Effector CD4-positive, alpha-beta T cell (primary cell): ENCODE measurements around the gene MT1G.

Source experiments
- DNase-seq: peaks from one replicate; pipeline ENCODE4 v3.0.0-alpha.2; 2020

MT1G gene

DNA sequence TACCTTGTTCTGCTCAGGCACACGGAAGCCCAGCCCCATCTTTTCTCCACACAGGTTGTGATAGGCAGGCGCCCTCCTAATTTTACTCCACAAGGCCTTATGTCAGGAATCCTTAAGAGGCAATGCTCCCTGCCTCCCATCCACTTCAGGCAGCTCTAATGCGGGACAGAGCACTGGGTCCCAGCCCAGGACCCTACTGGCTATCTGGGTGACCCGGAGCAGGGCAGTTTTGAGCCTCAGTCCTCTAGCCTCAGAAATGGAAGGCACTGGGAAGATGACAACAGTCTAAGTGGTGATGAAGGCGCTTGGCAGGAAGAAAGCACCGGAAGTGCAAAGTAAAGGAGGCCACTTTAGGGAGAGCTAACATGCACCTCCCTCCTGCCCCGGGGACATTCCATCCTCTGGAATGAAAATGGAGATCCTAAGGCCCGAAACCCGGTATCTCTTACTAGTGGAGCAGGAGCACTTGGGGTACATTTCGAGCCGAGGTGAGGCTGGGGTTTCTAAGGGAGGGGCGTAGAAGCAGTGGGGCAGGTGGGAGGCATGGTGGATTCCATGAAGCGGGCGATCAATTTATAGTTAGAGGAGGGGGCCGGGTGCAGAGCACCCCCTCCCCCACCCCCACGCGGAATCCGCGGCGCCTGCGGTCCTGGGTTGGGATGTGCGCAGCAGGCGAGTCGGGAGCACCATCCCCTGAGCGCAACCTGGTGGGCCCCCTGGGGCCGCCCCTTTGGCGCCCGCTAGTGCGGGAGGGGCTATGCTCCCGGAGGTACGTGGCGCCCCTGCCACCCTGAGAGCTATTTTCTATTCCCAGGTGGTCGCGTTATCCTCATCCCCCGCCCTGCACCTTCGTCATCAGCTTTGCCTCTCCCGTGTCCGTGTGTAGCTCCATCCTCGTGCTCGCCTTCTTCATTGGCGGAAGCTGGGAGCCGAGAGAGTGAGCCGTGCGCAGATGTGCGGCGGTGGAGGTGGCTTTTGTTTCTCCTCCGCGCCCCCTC is 5.2 kb downstream of the MT1G start:
- DNase-seq: peak; percentile 9

DNA sequence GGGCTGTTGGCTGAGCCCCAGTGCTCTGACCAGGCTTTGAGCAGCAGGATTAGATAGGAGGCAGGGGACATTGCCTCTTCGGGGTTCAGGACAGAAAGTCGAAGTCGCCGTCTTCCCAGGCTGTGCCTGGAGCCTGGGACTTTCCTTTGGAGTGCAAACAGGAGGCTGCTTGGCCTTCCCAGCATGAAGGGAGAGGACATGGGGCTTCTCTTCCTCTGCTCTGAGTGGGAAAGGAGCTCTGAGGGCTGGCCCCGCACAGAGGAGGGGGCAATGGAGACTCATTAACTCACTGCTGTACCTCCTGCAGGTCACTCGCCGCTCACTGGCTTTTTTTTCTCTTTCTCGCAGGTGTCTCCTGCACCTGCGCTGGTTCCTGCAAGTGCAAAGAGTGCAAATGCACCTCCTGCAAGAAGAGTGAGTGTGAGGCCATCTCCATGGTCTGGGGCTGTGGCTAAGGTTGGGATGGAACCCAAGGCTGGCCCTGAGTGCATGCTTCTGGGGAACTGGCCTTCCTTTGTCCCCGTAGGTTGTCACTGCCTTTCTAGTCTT is 9.5 kb downstream of the MT1G start:
- no peak for DNase-seq

DNA sequence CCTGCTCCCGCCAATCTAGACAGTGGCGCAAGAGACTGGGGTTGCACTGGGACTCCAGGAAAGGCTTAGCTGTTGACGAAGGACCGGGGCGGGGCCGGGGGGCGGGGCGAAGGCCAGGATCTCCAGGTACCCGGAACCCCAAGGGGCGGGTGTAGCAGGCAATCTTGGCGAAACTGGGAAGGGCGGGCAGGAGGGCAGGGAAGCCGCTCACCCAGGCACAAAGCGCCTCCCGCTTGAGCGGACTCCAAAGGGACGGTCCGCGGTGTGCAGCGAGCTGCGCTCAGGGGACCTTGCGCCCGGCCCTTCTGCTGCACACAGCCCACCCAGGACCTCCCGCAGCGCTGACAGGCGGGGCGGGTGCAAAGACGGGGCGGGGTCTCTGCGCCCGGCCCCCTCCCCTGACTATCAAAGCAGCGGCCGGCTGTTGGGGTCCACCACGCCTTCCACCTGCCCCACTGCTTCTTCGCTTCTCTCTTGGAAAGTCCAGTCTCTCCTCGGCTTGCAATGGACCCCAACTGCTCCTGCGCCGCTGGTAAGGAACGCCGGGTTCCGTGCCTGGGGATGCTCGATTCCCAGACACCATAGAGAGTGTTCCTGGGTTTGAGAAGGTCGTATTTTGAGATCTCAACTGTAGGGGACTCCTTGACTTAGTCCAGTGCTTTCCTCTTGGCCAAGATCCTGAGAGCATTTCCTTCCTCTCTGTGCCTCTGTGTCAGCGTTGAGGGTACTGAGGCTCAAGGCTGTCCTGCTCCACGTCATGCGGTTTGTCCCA is 10.1 kb downstream of the MT1G start, which contains the start of gene MT1F:
MT1F (plus strand) TSS at position 405 of the 772 bp plus-strand sequence; CDS start at position 505, 100 bp downstream.
- peak; percentile 54 for DNase-seq

DNA sequence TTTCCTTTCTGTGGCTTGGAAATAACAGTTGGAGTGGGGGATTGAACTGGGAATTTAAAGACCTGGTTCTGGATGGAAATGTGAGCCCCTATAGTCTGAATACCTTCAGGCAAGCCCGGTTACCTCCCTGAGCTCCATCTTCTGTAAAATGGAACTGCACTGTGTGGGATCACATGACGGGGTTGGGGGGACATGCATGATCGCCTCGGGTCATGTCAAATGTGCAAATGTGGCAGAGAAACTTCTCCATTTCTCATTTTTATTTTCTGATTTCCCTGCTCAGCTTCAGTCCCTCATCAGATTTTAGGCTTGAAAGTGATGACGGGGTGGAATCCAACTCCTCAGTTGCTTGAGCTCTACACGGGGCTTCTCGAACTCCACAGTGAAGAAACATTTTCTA is 14.6 kb downstream of the MT1G start:
- DNase-seq: no peak

DNA sequence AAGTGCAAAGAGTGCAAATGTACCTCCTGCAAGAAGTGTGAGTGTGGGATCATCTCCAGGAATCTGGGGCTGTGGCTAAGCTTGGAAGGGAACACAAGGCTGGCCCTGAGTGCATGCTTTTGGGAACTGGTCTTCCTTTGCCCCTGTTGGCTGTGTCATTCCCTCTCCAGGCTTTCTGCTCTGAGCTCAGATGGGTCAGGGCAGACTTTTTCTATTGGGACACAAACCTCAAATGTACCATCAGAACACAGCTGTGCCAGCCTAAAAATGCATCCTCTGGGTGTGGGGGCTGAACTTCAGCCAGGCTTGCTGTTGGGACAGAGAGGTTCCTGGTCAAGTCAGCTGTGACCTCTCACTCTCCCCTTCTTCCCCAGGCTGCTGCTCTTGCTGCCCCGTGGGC is 15.3 kb downstream of the MT1G start:
- DNase-seq: no peak

DNA sequence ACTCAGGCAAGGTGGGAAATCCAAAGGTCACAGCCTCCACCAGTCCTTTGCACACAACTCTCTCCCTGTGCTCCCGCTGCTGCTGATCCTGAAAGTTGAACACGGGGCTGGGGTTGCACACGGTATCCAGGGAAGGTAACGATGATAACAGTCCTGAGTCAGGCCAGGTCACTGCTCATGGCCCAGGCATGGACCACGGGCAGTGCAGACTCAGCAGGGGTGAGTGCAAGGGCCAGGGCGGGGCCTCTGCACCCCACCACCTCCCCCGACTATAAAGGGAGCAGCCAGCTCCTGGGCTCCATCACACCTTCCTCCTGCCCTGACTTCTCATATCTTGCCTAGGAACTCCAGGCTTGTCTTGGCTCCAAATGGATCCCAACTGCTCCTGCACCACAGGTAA is 16.3 kb downstream of the MT1G start, which contains the start of gene MT1B:
MT1B (plus strand) TSS at position 301 of the 400 bp plus-strand sequence; CDS start at position 369, 68 bp downstream.
- DNase-seq: no peak

DNA sequence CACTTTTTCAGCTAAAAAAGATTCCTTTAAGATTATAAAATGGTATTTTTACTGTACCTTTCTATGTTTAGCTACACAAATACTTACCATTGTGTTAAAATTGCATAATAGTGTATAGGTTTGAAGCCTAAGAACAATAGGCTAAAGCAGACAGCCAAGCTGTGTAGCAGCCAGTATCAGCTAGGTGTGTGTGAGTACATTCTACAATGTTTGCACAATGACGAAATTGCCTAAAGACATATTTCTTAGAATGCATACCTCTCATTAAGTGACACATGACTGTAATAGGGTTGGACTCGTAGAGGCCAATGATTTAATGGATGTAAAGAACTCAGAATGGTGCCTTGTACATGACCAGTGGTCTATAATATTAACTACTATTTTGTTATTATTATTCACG is 18.0 kb downstream of the MT1G start:
- DNase-seq: no peak

DNA sequence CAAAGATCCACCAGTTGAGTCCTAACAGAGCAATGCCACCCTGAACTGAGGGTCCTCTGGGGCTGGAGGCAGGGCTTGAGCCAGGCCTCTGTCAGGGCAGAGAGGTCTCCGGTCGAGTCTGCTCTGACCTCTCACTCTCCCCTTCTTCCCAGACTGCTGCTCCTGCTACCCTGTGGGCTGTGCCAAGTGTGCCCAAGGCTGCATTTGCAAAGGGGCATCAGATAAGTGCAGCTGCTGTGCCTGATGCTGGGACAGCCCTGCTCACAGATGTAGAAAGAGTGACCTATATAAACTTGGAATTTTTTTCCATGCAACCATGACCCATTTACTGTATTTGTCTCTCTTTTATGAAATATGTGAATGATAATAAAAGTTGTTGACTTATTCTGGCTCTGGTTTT is 18.6 kb downstream of the MT1G start:
- no peak for DNase-seq

DNA sequence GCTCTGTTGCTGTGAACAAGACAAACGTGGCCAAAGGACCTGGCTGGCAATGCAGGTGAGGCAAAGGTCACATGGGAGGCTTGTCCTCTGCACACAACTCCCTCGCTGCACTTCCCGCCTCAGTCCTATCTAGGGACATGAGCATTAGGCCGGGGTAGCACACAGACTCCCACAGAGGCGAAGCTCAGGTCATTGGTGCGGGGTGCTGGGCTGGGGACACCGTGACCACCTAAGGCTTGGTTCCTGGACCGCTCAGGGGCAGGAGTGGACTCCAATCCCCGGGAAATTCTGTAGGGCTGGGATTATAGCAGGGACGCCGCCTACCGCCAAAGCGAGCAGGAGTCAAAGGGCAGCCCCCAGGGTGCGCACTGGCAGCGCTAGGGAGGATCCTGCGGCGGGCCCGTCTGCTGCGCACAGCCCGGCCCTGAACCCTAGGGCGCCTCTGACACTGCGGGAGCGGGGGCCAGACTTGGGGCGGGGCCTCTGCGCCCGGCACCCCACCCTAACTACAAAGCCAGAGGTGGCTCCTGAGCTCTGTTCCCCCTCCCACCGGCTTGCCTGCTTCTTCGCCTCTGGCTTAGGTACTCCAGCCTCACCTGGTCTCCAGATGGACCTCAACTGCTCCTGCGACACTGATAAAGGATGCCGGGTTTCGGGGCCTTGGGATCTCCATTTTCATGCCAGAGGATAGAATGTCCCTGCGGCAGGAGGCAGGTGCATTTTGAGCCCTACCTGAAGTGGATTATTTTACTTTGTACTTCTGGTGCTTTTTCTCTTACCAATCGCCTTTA is 20.0 kb downstream of the MT1G start:
- no peak for DNase-seq

DNA sequence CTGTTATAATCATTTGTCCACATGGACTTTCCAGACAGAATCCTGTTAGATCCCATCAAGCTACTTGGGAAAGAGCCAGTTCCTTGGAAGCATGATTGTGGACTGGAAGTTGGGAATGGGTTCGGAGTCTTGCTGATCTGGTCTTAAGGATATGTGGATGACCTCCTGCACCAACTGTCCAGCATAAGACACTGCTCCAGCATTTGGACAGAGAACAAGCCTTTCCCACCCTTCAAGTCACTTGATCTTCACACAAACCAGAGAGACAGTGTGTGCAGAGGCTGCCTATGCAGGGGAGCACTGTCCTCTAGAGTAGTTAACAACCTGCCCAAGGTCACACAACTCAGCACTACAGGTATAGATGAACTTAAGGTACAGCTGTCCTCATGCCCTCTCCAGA is 22.0 kb downstream of the MT1G start:
- DNase-seq: no peak

DNA sequence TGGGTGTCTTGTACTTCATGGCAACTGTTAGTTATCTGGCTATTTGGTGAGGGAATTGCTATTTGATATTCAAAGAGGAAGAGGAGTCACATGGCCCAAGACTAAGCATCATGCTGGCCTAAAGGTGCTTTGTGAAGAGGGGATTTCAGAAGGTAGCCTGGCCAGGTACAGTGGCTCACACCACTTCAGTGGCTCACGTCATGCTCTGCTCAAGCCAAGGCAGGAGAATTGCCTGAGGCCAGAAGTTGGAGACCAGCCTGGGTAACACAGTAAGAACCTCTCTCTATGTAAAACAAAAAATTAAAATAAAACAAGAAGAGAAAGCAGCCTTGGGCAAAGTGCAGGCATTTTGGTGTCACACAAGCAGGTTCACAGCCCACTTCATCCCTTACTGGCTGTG is 22.6 kb downstream of the MT1G start:
- no peak for DNase-seq

DNA sequence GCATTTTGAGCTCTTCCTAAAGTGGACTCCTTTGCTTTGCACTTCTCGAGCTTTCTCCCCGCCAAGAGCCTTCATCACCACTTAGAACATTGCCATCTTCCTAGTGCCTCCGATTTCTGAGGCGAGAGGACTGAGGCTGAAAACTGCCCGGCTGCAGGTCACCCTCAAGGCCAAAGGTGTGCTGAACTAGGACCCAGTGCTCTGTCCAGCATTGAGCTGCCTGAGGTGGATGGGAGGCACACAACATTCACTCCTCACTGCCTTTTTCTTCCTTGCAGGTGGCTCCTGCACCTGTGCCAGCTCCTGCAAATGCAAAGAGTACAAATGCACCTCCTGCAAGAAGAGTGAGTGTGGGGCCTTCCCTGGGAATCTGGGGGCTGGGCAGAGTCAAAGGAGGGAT is 24.0 kb downstream of the MT1G start:
- DNase-seq: no peak

DNA sequence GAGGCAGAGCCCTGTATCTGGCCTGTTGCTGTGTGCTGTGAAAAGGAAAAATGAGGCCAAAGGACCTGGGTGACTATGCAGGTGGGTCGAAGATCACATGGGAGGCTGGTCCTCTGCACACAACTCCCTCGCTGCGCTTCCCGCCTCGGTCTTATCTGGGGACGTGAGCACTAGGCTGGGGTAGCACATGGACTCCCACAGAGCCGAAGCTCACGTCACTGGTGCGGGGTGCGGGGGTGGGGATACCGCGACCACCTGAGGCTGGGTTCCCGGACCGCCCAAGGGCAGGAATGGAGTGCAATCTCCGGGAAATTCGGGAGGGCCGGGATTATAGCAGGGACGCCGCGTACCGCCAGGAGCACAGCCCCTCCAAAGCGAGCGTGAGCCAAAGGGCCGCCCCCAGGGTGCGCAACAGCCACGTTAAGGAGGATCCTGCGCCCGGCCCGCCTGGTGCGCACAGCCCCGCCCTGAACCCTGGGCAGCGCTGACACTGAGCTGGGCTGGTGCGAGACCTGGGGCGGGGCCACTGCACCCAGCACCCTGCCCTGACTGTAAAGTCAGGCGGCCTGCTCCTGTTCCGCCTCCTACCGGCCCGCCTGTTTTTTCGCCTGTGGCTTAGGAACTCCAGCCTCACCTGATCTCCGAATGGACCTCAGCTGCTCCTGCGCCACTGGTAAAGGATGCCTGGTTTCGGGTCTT is 24.6 kb downstream of the MT1G start:
- peak; percentile 58 for DNase-seq

DNA sequence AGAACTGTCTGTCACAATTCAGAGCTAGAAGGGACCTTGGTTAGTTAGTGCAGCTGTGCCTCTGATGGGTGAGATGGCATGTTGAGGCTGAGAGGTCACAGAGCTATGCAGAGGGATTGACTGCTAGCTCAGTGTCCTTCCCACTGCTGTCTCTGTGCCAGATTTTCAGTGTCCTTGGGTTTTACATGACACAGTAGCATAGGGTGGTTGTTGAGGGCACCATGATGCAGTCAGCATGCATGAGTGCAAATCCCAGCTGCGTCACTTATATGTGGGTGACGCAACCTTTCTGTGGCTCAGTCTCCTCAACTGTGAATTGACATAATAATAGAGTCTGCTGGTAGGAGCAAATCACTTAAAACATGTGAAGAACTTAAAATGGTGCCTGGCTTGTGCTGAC is 26.7 kb downstream of the MT1G start:
- no peak for DNase-seq

DNA sequence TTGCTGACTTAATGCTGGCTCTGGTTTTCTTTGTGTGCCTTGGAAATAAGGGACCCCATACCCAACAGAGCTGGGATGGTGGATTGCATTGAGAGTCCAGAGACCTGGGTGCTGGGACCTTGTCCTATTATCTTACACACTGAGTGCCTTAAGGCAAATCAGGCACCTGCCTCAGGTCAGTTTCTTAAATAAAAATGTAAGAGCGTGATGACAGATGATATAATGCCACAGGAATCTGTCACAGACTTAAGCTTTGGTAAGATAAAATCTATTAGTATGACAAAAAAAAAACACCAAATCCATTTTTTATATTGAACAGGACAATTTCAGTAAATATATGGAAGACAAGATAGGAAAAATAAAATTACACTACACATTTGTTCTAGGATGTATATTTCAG is 27.8 kb downstream of the MT1G start:
- DNase-seq: no peak

DNA sequence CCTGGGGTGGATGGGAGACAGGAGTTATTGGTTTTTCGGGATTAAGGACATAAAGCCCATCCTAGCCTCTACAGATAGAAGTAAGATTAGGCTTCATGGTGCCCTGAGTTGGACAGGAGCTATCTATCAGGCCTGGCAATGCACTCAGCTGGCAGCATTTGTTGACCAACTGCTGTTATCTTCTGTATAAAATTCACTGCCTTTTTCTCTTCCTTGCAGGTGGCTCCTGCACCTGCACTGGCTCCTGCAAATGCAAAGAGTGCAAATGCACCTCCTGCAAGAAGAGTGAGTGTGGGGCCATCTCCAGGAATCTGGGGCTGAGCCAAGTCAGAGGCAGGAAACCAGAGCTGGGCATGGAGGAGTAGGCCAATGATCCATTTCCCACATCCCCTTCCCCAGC is 28.8 kb downstream of the MT1G start:
- no peak for DNase-seq

DNA sequence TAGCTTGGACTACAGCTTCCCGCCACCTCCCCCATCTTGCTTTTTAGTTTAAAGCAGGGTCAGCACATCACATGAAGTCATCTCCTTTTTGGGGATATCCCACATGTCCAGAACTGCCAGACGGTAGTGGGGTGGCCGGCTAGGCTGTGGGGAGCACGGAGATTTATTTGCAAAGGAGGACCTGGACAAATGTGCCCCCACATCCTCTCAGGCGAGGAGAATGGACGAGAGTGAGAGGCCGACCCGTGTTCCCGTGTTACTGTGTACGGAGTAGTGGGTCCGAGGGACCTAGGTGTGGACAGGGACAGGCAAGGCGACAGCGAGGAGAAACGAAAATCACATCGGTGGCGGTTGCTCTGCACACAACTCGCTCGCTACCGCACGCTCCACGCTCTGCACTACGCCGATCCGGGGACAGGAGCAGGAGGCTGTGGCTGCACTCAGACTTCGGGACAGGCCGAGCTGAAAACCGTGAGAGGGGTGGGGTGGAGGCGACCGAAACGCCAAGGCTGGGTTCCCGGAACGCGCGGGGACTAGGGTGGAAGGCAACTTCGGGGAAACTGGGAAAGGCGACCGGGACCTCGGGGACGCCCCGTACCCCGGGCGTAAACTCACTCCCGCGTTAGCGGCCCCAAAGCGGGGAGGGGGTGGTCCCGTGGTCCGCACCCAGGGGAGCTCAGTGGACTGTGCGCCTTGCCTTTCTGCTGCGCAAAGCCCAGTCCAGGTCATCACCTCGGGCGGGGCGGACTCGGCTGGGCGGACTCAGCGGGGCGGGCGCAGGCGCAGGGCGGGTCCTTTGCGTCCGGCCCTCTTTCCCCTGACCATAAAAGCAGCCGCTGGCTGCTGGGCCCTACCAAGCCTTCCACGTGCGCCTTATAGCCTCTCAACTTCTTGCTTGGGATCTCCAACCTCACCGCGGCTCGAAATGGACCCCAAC is 29.8 kb downstream of the MT1G start, which contains the start of gene MT1A:
MT1A (plus strand) TSS at position 853 of the 937 bp plus-strand sequence; CDS start at position 926, 73 bp downstream.
- DNase-seq: no peak

DNA sequence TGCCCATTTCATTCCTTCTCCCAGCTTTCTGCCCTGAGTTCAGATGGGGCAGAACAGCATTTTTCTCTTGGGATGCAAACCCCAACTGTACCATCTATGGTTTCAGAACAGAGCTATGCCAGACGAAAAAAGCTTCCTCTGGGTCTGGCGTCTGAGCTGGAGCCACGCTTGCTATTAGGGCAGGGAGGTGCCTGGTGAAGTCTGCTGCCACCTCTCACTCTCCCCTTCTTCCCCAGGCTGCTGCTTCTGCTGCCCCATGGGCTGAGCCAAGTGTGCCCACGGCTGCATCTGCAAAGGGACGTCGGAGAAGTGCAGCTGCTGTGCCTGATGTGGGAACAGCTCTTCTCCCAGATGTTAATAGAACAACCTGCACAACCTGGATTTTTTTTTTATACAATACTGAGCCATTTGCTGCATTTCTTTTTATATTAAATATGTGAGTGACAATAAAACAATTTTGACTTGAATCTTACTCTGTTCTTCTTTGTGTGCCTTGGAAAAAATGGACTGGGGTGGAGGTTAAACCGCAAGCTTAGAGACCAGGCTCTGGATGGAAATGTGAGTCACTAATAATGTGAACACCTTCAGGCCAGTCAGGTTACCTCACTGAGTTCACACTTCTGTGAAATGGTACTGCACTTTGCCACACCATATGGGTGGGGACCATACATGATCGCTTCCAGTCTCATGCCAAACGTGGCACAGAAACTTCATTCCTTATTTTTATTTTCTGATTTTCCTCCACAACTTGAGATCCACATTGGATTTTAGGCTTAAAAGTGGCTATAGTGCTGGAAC is 31.1 kb downstream of the MT1G start:
- DNase-seq: no peak

DNA sequence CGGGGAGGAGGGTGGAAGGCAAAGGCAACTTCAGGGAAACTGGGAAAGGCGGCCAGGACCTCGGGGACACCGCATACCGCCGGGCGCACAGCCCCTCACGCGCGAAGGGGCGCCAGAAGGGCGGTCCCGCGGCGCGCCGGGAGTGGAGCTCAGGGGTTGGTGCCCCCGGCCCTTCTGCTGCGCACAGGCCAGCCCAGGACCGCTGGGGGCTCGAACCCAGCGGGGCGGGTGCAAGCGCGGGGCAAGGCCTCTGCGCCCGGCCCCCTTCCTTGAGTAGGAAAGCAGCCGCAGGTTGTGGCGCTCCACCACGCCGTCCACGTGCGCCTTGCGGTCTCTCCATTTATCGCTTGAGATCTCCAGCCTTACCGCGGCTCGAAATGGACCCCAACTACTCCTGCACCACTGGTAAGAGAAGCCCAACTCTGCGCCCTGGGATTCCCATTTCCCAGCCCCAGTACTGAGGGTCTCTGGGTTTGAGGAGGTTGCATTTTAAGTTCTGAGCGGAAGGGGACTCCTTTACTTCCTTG is 32.4 kb downstream of the MT1G start:
- no peak for DNase-seq
